ENCODE data around the gene PXDC1.
"Not testable (repeated sequence)": the region's sequence is repeated elsewhere in the genome, so short reads cannot be mapped to it uniquely, and the experiment has no call there.

PXDC1 gene

DNA sequence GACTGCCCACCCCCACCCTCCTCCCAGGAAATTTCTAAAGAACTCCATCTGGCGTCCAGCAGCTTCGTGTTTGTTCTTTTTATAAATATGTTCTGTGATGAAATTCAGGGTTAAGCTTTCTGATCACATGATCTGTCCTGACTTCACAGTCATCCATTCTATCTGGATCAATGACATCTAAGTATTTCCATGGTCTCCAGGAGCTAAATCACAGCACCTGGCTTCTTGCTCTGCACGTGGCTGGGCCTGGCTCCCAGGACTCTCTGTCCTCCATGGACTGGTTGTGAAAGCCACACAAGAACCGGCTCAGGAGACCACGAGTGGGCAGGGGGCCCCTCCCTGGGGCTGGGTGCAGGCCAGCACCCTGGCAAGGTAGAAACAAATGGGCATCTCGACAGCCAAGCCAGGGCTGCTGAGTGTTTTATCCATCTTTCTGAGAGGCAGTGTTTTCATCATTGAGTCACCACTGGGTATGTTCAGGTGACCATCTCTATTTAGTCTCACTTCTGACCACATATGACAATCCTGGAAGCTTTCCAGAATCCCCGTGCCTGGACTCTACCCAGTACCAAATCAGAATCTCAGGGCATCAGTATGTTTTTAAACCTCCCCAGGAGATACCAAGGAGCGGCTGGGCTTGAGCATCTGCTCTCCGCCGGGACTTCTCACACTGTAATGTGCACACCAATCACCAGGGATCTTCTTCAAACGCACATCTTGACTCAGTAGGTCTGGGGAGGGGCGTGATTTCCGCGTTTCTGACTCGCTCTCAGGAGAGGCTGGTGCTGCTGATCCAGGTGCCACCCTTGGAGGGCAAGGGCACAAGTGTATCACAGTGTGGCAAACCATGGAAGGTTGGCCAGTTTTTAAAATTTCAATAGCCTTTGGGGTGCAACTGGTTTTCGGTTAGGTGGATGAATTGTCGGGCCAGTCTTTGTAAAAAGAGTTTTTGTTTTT is 31.6 kb upstream of the PXDC1 start:
- no peak for DNase-seq

DNA sequence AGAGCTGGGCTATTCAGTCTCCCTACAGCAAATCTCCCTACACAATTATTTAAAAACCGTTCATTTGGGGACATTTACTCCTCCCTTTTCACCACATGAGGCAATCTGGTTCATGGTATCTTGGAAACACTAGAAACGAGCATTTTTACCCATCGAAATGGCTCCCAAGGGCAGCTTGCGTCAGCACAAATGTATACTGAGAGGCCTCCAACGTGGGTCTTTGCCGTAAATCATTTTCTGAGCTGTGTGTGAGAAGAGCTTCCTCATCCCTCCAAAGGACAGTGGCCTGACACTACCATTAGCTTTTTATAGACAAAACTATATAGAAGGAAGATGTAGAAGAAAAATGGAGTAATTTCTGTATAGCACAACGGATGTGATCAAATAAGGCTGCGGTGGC is 30.0 kb upstream of the PXDC1 start:
- no peak for DNase-seq

DNA sequence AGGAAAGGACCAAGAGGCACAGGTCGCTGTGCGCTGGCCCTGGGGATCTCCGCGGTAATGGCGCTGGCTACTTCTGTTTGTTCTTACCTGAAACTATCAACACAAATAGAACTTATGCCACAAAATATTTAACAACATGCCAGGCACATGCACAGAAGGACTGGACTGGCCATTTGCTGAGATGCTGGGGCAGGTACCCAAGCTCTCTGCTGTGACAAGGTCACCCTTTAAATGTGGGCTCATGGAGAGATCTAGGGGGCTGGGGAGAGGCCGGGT is 28.0 kb upstream of the PXDC1 start:
- no peak for DNase-seq

DNA sequence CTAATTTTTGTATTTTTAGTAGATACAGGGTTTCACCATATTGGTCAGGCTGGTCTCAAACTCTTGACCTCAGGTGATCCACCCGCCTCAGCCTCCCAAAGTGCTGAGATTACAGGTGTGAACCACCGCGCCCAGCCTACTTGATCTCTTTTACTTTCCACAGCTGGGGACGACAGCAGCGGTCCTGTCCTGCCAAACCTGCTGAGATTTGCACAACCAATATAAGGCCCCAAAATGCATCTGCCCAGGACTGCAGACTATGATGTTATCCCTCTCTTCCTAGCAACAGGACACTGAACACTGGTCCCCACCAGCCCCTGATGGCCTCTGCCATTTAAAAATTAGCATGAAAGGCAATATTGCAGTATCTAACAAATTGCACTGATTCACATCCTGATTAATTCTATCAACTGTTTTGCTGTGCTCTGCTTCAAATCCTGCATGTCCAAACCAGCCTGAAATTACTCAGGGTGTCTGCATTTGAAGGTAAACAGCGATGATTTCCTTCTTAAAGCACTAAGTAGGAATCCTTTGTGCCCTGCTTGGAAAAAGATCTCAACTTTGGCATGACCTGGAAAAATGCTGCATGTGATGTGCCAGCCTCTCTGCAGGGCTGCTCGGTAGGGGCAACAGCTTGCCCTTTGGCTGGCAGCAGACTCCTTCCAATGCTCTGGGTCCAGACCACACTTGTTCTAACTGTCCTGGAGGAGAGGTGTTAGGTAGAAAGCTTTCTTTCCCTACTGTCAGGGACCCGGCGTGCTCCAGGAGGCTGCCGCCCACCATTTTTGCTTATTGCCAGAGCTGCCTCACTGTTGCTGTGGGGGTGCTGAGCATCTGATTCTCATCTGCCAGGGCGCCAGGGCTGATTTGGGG is 27.4 kb upstream of the PXDC1 start:
- no peak for DNase-seq

DNA sequence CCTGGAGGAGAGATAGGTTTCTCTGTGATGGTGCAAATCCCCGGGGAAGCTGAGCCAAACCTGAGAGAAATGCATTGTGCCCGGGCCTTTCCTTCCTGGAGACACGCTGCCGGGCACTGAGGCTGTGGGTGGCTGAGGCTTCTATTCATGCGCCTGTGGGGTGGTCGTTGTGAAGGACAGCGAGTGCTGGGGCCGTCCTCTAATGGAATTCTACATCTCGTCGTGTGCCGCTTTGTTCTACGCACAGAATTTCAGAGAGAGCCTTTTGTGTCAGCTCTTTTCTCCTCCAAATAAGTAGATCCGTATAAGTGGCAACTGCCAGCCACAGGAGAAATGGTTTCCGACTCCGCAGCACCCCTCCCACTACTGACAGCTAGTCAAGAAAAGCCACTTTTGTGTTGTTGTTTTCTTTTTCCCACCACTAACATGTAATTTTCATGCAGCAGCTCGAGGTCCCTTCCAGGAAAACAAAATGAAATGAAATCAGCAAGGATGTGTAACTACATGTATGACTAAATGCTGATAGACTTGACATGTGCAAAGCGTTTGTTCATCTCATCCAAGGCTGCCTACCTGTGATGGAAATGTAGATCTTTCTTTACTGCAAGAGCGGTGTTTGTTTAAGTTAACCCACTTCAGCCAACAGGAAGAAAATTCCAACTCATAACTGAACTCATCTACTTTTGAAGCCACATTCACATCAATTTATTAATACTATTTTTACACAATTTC is 26.4 kb upstream of the PXDC1 start:
- no peak for DNase-seq

DNA sequence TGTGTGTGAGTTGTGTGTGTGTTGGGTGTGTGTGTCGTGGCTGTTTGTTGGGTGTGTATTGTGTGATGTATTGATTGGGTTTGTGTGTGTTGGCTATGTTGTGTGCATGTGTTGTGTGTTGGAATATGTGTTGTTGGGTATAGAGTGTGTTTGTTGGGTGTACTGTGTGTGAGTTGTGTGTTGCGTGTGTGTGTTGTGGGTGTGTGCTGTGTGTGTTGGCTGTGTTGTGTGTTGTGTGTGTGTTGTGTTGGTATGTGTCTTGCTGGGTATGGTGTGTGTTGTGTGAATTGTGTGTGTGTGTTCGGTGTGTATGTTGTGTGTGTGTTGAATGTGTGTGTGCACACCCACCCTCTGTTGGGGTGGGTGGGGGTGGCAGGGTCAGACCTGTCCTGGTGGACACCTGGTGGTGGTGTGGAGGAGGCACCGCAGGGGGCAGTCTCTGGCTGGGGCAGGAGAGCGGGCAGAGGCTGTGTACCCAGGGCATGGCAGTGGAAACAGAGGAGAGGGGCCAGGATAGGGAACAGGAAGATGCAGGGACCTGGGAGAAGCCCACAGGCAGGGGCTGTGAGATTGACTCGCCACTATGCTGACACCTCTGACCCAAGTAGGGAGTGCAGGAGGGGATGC is 25.5 kb upstream of the PXDC1 start:
- no peak for DNase-seq

DNA sequence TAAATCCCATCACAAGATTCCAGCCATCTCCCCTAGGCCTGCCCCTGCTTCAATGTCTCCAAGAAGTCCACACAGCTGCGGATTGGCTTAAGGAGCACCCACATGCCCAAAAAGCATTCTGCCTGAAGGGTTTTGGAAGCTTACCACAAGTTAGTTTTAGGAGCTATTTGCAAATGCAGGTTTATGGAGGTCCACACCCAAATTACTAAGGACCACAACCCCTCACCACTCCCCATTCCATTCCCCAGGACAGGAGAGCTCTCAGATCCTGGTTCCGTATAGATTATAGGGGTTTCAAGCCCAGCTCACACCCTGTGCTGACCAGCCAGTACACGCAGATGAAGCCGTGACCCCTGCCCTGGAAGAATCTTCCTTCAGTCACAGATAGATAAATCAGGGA is 24.3 kb upstream of the PXDC1 start:
- no peak for DNase-seq

DNA sequence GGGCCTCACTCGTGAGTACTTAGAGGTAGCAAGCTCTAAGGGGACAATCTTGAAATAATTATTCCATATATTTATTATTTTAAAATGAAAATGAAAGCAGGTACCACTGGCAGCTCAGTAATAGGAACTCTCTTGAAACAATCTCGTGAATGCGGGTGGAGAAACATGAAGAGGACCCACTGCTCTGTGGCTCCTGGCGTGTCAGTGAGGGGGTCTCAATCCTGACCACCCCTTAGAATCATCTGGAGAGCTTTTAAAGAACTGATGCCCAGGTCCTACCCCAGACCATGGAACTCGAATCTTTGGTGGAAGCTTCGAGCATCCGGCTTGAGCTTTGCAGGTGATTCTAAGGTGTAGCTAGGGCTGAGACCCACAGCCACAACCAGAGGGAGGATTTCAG is 23.9 kb upstream of the PXDC1 start:
- no peak for DNase-seq

DNA sequence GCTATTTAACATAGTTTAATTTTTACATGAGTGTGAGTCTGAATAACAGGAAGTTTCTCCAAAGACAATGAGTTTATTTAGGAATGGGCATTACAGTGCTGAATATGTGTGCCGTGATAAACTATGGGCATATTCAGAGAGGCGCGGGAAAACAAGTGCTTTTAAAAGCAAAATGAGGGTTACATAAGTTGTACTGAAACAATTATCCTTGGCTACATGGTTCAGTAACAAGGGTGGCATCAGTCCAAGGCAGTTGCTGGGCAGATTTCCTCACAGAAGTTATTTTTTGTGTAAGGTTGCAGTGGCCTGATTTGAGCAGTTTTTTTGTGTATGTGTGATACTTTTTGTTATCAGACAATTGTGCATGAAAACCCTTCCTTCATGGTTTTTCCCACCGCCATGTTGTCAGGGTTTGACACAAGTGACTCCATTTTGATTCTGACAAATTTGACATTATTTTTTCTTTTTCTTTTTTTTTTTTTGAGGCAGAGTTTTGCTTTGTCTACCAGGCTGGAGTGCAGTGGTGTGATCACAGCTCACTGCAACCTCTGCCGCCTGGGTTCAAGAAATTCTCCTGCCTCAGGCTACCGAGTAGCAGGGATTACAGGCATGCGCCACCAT is 22.3 kb upstream of the PXDC1 start:
- DNase-seq, result no peak

DNA sequence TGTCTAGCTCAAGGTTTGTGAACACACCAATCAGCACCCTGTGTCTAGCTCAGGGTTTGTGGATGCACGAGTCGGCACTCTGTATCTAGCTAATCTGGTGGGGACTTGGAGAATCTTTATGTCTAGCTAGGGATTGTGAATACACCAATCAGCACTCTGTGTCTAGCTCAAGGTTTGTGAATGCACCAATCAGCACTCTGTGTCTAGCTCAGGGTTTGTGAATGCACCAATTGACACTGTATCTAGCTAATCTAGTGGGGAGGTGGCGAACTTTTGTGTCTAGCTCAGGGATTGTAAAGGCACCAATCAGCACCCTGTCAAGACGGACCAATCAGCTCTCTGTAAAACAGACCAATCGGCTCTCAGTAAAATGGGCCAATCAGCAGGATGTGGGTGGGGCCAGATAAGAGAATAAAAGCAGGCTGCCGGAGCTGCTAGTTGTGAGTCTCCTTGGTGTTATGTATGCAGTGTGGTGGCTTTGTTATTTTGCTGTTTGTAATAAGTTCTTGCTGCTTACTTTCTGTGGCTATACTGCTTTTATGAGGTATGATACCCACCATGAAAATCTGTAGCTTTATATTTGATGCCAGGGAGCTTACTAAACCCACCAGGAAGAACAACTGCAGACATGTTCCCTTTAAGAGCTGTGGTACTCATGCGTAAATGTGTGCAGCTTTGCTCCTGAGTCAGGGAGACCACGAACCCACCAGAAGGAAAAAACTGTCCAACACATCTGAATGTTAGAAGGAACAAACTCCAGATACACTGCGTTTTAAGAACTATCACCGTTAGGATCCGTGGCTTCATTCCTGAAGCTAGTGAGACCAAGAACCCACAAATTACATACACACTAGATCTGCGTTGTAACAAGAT is 20.9 kb upstream of the PXDC1 start:
- DNase-seq, result not testable (repeated sequence)

DNA sequence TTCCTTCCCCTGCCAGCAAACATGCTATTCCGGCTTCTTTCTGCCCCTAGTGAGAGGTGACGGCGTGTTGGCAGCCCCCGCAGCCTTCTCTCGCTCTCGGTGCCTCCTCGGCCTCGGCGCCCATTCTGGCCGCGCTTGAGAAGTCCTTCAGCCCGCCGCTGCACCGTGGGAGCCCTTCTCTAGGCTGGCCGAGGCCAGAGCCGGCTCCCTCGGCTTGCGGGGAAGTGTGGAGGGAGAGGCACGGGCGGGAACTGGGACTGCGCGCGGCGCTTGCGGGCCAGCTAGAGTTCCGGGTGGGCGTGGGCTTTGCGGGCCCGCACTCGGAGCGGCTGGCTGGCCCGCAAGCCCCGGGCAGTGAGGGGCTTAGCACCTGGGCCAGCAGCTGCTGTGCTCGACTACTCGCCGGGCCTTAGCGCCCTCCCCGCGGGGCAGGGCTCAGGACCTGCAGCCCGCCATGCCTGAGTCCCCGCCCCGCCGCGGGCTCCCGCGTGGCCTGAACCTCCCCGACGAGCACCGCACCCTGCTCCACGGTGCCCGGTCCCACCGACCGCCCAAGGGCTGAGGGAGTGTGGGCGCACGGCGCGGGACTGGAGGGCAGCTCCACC is 20.0 kb upstream of the PXDC1 start:
- DNase-seq, result no peak

DNA sequence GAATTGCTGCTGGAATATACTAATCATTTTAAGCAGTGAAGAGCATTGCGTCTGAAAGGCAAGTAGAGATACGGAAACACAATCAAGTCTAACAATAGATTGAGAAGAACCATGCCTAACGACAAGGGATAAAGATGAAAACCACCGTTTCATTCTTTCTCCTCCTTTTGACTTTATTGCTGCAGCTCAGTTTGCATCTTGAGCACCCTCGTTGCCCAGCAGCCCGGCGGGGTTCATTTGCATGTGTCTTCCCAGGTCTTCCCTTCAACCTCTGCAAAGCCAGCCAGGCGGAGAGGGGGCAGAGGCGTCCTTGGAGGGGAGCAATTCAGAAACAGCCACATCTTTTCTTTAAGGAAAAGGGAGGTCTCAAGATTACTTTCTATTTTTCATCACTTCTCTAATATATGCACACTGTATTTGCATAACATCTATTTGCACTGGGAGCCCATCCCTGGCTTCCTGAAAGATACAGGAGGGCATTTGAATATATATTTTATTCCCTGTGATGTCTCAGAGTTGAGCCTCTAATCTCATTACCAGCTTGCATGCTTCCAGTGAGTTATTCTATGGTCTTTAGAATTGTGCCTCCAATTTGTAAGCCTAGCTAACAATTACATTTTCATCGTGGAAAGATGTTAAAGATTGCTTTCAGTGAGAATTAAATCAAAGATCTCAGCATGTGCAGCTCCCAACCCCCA is 18.7 kb upstream of the PXDC1 start:
- no peak for DNase-seq

DNA sequence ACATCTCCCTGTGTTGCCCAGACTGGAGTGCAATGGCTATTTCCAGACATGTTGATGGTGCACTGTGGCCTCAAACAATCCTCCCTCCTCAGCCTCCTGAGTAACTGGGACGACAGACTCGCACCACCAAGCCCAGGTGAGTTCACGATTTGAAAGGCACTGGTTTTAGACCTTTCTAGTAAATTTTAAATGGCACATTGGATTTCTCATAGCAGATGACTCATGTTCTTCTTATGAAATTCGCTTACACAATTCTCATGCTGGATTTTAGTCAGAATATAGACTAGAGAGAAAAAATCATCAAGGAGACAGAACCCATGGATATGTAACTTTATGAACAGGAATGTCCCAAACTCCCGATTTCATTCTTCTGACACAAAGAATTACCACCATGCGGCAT is 18.1 kb upstream of the PXDC1 start:
- no peak for DNase-seq

DNA sequence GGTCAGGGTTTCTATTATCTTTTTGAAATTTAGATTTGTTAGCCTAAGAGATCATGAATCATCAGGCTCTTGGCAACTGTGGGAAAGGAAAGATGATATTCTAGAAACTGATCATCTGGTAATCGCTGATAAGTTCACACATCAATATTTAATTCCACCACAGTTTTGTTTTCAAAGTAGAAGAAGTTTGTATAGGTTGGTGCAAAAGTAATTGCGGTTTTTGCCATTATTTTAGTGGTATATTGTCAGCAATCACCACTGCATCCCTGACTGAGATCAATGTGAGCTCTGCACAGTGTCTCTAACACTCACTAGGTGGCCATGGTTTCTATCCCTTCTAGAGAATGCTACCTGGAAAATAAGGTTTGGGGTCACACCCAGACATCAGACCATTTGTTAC is 17.0 kb upstream of the PXDC1 start:
- no peak for DNase-seq

DNA sequence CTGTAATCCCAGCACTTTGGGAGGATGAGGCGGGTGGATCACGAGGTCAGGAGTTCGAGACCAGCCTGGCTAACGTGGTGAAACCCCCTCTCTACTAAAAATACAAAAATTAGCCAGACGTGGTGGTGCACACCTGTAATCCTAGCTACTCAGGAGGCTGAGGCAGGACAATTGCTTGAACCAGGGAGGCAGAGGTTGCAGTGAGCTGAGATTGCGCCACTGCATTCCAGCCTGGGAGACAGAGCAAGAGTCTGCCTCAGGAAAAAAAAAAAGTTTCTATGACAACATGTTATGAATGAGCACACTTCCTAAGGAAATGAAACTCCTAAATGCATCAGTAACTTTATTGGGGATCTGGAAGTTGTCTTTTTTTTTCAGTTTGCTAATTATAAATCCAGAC is 16.0 kb upstream of the PXDC1 start:
- DNase-seq, result not testable (repeated sequence)

DNA sequence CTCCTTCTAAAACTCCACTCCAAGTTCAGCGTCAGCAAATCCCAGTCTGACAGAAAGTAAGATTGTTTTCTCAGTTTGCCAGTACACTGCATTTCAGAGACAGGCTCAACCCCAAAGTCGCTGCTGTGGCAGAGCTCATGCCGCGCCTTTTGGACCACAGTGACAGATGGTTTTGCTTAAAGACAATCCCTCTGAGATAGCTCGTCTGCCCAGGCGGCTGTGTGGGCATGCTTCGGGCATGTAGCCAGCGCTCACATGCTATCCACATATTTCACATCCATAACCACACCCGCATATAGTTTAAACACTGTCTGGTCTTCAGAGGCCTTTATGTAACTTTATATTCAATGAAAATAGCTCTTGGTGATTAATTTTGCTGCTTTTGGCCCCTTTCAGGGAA is 14.7 kb upstream of the PXDC1 start:
- DNase-seq, result no peak

DNA sequence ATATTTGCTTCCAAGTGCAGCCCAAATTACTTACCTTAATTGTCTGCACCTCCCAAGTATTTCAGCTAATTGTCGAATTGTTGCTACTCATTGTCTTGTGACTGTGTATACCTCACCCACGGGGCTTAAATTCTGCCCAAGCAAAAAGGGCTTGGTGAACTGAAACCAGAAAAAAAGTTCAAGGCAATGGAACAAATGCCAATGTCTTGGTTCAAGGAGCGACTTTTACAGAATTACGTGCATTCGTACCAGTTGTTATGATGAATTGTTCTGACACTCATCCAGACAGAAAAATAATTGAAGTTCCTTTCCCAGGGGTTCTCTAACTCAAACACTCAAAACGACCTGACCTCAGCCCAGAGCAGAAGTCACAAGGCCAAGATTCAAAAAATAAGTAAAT is 13.9 kb upstream of the PXDC1 start:
- DNase-seq, result no peak

DNA sequence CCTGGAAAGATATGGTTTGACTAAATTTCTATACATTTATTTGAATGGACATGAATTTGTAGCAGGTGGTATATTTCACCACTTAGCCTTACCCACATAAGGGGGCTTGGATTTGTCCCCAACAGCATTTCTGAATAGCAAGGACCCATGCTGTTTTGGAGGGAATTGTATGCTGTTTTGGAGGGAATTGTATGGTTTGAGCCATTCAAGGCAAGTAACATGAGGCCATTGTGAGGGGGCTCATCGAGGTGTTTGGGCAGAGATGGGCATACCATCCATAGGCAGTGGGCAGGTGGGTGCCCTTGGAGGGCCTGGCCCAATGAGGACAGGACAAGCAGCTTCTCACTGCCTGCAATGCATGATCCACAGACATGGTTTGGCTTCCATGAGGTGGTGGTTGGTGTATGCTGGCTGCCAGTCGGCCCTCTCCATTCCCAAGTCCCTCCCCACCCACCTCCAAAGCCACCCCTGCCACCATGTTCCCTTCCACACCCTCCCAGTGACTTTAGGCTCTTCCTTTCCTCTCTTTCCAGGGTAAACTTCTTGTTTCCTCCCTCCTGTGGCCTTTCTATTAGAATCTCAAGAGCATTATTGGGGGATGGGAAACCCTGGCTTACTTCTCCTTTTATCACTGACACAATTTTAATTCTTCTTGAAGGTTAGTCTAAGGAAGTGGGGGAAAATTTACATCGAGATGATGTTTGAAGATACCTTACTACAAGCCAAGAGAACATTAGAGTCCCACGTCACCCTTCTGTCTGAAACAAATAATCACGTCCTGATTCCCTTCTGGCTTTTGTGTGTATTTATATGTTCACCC is 13.2 kb upstream of the PXDC1 start:
- no peak for DNase-seq

DNA sequence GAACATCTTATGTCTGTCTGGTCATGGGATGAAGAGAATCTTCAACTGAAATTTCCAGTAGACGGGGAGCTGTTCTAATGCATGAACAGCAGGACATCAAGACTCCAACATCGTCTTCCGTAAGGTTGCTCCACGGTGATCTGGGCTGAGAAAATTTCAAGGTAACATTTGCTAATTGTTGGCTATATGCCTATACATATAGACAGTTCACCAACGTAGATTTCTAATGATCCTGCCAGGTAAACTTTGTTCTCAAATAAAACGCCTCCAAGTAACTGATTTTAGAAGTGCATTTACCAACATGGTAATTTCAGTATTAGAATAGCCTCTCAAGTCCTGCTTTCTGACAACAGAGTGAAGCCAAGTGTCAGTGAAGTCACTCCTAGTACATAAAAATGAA is 11.3 kb upstream of the PXDC1 start:
- no peak for DNase-seq

DNA sequence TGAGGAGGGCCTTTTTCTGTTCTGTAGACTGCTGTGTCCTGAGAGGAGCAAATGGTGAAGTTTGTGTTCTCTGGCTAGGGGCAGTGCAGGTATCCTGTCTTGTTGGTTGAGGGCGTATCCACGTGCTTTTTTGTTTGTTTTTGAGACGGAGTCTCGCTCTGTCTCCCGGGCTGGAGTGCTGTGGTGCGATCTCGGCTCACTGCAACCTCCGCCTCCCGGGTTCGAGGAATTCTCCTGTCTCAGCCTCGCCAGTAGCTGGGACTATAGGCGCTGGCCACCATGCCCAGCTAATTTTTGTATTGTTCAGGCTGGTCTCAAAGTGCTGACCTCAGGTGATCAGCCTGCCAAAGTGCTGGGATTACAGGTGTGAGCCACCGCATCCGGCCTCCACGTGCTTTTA is 10.8 kb upstream of the PXDC1 start:
- DNase-seq, result no peak

Measured in NCI-H2081 treated with DMSO at 0.1 percent for 48 hours (cell line).